Vagina (tissue), 2 donors: ENCODE data around the gene EDC3.

Experiments used
- CTCF ChIP-seq, 3 experiments: fragments of 450-650 bp in 2 of 3; fragments of 200-600 bp in 1 of 3; sonication (generic) in 1 of 3; IDR thresholded peaks; one replicate each; pipeline ENCODE4 v1.5.1; 2017 to 2019; ENCODE audit warnings: antibody characterized with exemption in 3 of 3, mild to moderate bottlenecking in 2 of 3, moderate library complexity in 2 of 3
- POLR2A ChIP-seq, 2 donors: fragments of 450-650 bp; IDR thresholded peaks; one replicate each; pipeline ENCODE4 v1.6.1; 2017; ENCODE audit warnings: antibody characterized with exemption in 2 of 2, mild to moderate bottlenecking in 2 of 2, moderate library complexity in 2 of 2

- TF ChIP-seq CTCF (IDR thresholded peaks at IDR 0.05) (no peak), POLR2A (IDR thresholded peaks at IDR 0.05) (no peak)
Measured at GRCh38 chr15:74643665-74644204, 52.1 kb downstream of the EDC3 start.
